NCI-H345 treated with DMSO at 0.1 percent for 48 hours (cell line): Measurements from ENCODE around the gene GYS2.
"Not testable (repeated sequence)": the region's sequence is repeated elsewhere in the genome, so short reads cannot be mapped to it uniquely, and the experiment has no call there.

Experiments used
- DNase-seq: peaks from one replicate; lab custom pipeline; 2025; ENCODE audit not compliant: unreplicated experiment; lab: John Stamatoyannopoulos, UW

The GYS2 gene

GRCh38 chr12:21604245-21605101 lies at the start of gene GYS2:
Gene GYS2, minus strand, starts transcription at chr12:21604847. Its CDS starts 255 bp downstream, at chr12:21604592.
- no peak for DNase-seq

- DNase-seq: no peak
Observed at GRCh38 chr12:21651821-21652220, 47.2 kb upstream of the GYS2 start.

DNA sequence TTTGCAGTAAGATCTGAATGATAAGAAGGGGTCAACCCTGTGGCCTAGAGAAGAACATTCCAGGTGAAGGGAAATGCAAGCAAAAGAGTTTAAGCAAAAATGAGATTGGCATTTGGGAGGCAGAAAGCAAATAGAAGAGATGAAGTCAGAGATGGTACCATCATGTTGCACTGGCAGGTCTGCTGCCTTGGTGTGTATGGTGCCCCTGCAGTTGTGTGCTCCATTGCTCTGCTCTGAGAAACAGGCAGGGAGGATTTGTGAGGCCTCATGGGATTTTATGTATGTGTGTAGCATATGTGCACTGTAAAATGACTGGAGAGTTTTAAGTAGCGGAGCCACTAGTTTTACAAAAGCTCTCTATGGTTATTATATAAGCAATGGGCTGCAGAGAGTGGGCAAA lies 46.4 kb upstream of the GYS2 start:
- no peak for DNase-seq

DNA sequence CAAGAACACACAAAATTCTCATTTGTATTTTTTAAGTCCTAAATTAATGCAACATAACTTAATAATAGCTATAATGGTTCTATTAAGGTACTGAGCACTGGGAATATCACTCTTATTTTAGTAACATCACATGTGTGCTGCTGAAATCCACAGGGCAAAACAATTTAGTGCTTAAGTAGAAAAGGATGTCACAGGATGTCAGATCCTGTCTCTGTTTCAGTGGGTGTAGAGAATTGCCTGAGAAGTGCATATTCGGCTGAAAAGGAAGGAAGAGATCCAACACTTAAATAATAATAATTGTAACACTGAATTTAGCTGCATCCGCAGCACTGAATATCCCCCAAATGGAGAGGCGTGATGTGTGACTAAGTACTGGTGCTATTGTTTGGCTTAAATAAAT lies 44.4 kb upstream of the GYS2 start:
- DNase-seq: no peak

- DNase-seq: no peak
Observed at GRCh38 chr12:21648378-21648777, 43.7 kb upstream of the GYS2 start.

GRCh38 chr12:21647179-21647578 lies 42.5 kb upstream of the GYS2 start:
- DNase-seq: no peak

GRCh38 chr12:21645041-21645500 lies 40.4 kb upstream of the GYS2 start:
- not testable (repeated sequence) for DNase-seq

DNA sequence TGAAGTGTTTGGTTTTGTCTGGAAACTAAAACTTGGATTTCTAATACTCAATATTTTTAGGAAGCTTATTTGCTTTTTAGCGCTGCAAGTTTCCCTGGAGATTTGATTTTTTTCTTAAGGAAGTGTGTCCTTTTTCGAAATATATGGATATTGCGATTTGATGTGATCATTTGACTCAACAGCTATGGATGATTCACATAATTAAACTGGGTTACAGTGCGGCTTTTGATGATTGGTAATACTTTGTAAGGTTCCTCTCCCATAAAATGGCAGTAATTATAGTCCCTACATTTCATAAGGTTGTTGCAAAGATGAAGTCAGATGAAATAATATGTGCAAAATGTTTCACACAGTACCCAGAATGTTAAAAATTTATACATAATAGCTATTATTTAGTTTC lies 39.9 kb upstream of the GYS2 start:
- no peak for DNase-seq

- DNase-seq: no peak
Observed at GRCh38 chr12:21643758-21644157, 39.1 kb upstream of the GYS2 start.

- no peak for DNase-seq
Observed at GRCh38 chr12:21642707-21643389, 38.2 kb upstream of the GYS2 start.

- DNase-seq: no peak
Observed at GRCh38 chr12:21638054-21638891, 33.6 kb upstream of the GYS2 start.

- DNase-seq: no peak
Observed at GRCh38 chr12:21634245-21634644, 29.6 kb upstream of the GYS2 start.

DNA sequence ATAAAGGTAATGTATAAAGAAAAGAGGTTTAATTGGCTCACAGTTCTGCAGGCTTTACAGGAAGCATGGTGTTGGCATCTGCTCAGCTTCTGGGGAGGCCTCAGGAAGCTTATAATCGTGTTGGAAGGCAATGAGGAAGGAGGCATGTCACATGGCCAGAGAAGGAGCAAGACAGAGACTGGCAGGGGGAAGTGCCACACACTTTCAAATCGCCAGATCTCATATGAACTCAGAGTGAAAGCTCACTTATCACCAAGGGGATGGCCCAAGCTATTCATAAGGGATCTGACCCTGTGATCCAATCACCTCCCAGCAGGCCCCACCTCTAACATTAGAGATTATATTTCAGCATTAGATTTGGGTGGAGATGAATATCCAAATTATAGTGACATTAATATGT lies 26.7 kb upstream of the GYS2 start:
- no peak for DNase-seq

DNA sequence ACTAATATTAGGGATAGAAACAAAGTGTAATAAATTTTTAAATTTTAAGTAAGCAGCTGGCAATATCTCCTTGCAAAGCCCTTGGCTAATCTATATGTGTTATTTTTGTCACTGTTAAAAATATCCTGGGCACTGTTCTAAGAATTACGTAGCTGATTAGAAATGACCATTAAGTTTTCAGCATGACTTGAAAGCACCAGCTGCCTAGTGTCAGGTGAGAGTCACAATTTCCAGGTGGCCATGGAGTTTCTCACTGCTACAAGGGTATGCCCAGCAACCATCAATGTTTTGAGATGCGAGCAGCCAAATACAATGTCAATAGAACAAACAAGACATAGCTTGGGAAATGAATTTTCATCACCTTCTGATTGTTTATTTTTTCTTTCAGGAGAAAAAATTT lies 23.3 kb upstream of the GYS2 start:
- no peak for DNase-seq

GRCh38 chr12:21618566-21618965 lies 13.9 kb upstream of the GYS2 start:
- no peak for DNase-seq

- DNase-seq: no peak
Observed at GRCh38 chr12:21617030-21617429, 12.4 kb upstream of the GYS2 start.

- DNase-seq: no peak
Observed at GRCh38 chr12:21615431-21615830, 10.8 kb upstream of the GYS2 start.

DNA sequence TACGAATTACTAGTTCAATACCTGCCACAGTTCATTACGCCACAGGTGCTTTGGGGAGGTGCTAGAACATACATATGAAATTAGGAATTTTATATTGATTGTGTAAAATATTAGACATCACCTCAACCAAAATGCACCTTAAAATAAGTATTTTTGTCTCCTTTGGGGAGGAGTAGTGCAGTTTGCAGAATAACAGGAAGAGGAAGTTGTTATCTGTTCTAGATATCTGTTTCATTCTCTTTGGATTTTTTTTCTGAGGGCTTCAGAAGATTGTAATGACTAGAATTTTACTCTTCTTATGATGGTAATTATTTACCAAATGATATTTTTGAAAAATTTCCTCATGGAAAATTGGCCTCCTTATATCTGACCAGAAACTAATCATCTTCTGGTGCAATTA lies 9.9 kb upstream of the GYS2 start:
- no peak for DNase-seq

DNA sequence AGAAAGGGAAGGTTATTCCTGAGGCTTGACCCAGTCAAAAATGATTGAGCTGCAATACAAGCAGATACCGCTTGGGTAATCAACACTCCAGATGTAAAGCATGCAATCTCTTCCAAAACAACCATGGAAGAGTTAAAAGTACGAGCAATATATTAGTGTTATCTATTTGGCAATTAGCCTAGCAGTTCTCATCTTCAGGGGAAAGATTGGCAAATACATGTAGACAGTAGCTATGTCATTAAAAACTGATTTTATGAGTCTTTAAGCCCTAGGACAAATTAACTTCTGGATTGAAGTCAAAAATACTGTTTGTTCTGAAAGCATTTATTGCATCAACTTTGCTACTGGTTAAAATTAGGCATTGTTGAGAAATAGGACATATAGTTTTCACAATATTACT lies 9.3 kb upstream of the GYS2 start:
- DNase-seq: no peak

GRCh38 chr12:21608196-21608595 lies 3.5 kb upstream of the GYS2 start:
- DNase-seq: no peak

GRCh38 chr12:21607701-21608100 lies 3.1 kb upstream of the GYS2 start:
- DNase-seq: no peak
